Prostate gland (tissue), 1 donor: ENCODE data around the gene HRNR.
A peak's percentile ranks its signal among the peaks of the same experiment; 100 is the strongest.

Source experiments
- POLR2A ChIP-seq: fragments of 450-650 bp; IDR thresholded peaks from one replicate; pipeline ENCODE4 v1.6.1; 2016; ENCODE audit warnings: antibody characterized with exemption, mild to moderate bottlenecking
- POLR2AphosphoS5 ChIP-seq: sonication (generic); formaldehyde crosslinking; IDR thresholded peaks from one replicate; pipeline ENCODE4 v1.6.1; 2017; ENCODE audit warnings: antibody characterized with exemption

DNA sequence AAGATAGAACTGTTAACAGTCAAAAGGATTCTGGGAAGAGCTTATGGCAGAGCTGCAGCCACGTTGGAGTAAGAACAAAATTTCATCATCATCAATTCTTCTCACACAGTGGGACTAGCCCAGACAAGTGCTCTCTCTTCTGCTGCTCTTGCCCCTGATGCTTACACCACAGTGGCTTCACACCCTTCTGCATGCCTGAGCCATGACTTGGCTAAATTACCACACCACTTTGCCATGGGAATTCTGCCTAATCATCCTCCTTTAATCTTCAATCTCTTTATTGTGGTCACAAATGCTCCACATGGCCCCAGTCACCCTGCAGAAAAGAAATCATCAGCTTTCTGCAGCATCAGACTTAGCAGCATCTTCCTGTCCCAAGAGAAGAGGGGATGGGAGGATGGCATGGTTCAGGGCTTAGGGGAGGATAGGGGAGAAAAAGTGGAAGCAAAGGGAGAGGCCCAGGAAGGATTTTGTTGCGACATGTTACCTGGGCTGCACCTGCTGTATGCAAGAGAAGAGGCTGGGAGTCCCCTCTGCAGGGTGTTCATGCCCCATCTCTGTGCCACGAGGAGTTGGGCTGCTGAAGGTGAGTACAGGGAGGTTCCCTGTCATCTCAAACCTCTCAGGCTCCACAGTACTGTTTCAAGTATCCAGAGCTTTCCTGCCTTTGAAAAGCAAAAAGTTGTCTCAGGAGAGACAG lies 56.0 kb downstream of the HRNR start:
- peak; percentile 71 for TF ChIP-seq POLR2AphosphoS5
- no peak for TF ChIP-seq POLR2A
